ENCODE data around the gene STRBP. TPM values are rescaled to one million over a fixed set of nuclear protein-coding genes. Genes with fewer than 3 reads are reported as not detected.

The STRBP gene
- total RNA-seq, 1 experiment from 2014 or later: 96.3 TPM

DNA sequence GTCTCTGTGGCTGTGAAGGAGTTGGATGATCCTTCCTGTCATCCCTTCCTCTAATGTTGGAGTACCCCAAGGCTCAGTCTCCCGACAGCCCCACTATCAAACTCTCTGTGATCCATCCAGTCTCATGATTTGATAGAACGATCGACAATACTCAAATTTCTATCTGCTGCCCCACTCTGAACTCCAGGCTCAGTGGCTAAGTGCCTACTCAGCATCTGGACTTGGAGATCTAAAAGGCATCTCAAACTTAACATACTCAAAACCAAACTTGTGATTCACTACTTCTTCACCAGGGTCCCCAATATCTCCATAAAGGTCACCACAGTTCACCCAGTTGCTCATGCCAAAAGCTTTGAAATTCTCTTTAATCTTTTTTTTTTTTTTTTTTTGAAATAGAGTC is 15.1 kb upstream of the STRBP start (continued):
- TF ChIP-seq, protein P1, sequence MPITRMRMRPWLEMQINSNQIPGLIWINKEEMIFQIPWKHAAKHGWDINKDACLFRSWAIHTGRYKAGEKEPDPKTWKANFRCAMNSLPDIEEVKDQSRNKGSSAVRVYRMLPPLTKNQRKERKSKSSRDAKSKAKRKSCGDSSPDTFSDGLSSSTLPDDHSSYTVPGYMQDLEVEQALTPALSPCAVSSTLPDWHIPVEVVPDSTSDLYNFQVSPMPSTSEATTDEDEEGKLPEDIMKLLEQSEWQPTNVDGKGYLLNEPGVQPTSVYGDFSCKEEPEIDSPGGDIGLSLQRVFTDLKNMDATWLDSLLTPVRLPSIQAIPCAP (CRISPR knock-in tag; IDR thresholded peaks at IDR 0.05): no peak

GRCh38 chr9:123283048-123283408 is 14.6 kb upstream of the STRBP start:
- TF ChIP-seq, protein P2, sequence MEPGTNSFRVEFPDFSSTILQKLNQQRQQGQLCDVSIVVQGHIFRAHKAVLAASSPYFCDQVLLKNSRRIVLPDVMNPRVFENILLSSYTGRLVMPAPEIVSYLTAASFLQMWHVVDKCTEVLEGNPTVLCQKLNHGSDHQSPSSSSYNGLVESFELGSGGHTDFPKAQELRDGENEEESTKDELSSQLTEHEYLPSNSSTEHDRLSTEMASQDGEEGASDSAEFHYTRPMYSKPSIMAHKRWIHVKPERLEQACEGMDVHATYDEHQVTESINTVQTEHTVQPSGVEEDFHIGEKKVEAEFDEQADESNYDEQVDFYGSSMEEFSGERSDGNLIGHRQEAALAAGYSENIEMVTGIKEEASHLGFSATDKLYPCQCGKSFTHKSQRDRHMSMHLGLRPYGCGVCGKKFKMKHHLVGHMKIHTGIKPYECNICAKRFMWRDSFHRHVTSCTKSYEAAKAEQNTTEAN (CRISPR knock-in tag; IDR thresholded peaks at IDR 0.05): no peak
- TF ChIP-seq ZNF396 (CRISPR knock-in tag; IDR thresholded peaks at IDR 0.05; ENCODE audit: borderline replicate concordance) (no peak), ARID4B (CRISPR knock-in tag; IDR thresholded peaks at IDR 0.05; ENCODE audit: borderline replicate concordance) (no peak), GABPB1 (CRISPR knock-in tag; IDR thresholded peaks at IDR 0.05) (no peak), NR1H2 (CRISPR knock-in tag; IDR thresholded peaks at IDR 0.05) (no peak), KAT7 (CRISPR knock-in tag; IDR thresholded peaks at IDR 0.05; ENCODE audit: borderline replicate concordance) (no peak), ZNF138 (CRISPR knock-in tag; conservative IDR thresholded peaks at IDR 0.05) (no peak), ZBTB21 (CRISPR knock-in tag; IDR thresholded peaks at IDR 0.05; ENCODE audit: borderline replicate concordance) (no peak), SOX15 (CRISPR knock-in tag; IDR thresholded peaks at IDR 0.05) (no peak), STAT6 (CRISPR knock-in tag; conservative IDR thresholded peaks at IDR 0.05; ENCODE audit: low read depth) (no peak), MAX (CRISPR knock-in tag; IDR thresholded peaks at IDR 0.05) (no peak), OVOL2 (CRISPR knock-in tag; IDR thresholded peaks at IDR 0.05; ENCODE audit: borderline replicate concordance) (no peak), ZNF532 (CRISPR knock-in tag; IDR thresholded peaks at IDR 0.05; ENCODE audit: borderline replicate concordance) (no peak)
- TF ChIP-seq, protein P3, sequence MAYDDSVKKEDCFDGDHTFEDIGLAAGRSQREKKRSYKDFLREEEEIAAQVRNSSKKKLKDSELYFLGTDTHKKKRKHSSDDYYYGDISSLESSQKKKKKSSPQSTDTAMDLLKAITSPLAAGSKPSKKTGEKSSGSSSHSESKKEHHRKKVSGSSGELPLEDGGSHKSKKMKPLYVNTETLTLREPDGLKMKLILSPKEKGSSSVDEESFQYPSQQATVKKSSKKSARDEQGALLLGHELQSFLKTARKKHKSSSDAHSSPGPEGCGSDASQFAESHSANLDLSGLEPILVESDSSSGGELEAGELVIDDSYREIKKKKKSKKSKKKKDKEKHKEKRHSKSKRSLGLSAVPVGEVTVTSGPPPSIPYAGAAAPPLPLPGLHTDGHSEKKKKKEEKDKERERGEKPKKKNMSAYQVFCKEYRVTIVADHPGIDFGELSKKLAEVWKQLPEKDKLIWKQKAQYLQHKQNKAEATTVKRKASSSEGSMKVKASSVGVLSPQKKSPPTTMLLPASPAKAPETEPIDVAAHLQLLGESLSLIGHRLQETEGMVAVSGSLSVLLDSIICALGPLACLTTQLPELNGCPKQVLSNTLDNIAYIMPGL (CRISPR knock-in tag; IDR thresholded peaks at IDR 0.05): no peak
- ATAC-seq (no peak), DNase-seq (ENCODE audit: low spot score) (no peak)
- Mint-ChIP-seq H3K9me3 (peaks cover 14% of the 10 kb centered on the region), H3K36me3 (peaks cover 8% of the 10 kb centered on the region; the same call in 1 of the 2 replicates), H3K27ac (no peak overlapping the region), H3K27me3 (ENCODE audit: low read depth) (no peaks in the 10 kb centered on the region), H3K4me3 (no peak overlapping the region), H3K4me1 (no peaks in the 10 kb centered on the region)
- CTCF ChIA-PET: no interaction called here
- POLR2A ChIA-PET: interaction anchor here (0.7 kb wide), 1 partner anchor 160 kb away, joined by 3 read pairs; no protein-coding TSS in a partner anchor
